ENCODE data around the gene ZYG11B.

DNA sequence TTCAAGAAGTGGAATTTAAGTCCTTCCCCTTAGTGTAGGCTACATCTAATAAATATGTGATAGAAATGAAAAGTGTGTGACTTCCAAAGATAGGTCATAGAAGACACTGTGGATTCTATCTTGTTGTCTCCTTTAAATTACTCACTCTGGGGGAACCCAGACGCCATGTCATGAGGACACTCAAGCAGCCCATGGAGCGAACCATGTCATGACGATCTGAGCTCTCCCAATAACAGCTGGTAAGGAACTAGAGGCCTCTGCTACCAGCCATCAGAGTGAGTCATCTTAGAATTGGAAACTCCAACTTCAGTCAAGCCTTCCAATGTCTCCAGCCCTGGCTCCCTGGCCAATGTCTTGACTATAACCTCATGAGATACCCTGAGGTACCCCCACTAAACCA is 34.4 kb upstream of the ZYG11B start:
- TF ChIP-seq, protein P1, sequence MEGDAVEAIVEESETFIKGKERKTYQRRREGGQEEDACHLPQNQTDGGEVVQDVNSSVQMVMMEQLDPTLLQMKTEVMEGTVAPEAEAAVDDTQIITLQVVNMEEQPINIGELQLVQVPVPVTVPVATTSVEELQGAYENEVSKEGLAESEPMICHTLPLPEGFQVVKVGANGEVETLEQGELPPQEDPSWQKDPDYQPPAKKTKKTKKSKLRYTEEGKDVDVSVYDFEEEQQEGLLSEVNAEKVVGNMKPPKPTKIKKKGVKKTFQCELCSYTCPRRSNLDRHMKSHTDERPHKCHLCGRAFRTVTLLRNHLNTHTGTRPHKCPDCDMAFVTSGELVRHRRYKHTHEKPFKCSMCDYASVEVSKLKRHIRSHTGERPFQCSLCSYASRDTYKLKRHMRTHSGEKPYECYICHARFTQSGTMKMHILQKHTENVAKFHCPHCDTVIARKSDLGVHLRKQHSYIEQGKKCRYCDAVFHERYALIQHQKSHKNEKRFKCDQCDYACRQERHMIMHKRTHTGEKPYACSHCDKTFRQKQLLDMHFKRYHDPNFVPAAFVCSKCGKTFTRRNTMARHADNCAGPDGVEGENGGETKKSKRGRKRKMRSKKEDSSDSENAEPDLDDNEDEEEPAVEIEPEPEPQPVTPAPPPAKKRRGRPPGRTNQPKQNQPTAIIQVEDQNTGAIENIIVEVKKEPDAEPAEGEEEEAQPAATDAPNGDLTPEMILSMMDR (IDR thresholded peaks at IDR 0.05): no peak
- TF ChIP-seq POLR2A (IDR thresholded peaks at IDR 0.05): no peak
- TF ChIP-seq POLR2AphosphoS5 (IDR thresholded peaks at IDR 0.05): no peak
- TF ChIP-seq EP300 (IDR thresholded peaks at IDR 0.05): no peak
